H1 (cell line): ENCODE measurements around the gene SS18L1. TPM values are rescaled to one million over a fixed set of nuclear protein-coding genes. Genes with fewer than 3 reads are reported as not detected.

Experiments used
- ASH2L ChIP-seq: fragments of 200-600, 300-600 bp; sonication (generic); IDR thresholded peaks from one replicate; pipeline ENCODE4 v1.7.1; 2017; ENCODE audit warnings: low read length
- CEBPB ChIP-seq: IDR thresholded peaks from 2 replicates; pipeline ENCODE4 v1.6.1; 2012; ENCODE audit warnings: low read depth, low read length
- CHD7 ChIP-seq: fragments of 300-600 bp; sonication (generic); IDR thresholded peaks from 2 replicates; pipeline ENCODE4 v1.7.1; 2012; ENCODE audit warnings: low read length, moderate library complexity, mild to moderate bottlenecking, inconsistent platforms; ENCODE audit not compliant: insufficient replicate concordance
- CTBP2 ChIP-seq: IDR thresholded peaks from 2 replicates; pipeline ENCODE4 v1.7.0; 2011; ENCODE audit warnings: borderline replicate concordance, mild to moderate bottlenecking, moderate library complexity, mixed read lengths, low read length; ENCODE audit not compliant: insufficient read depth, insufficient read length
- USF2 ChIP-seq: IDR thresholded peaks from 2 replicates; pipeline ENCODE4 v1.6.1; 2011; ENCODE audit warnings: low read length, improper control_type of control experiment
- polyA plus RNA-seq, 7 experiments: library from polyadenylated mRNA; depleted of rRNA in 3 of 7; stranded (reverse) in 5 of 7; unstranded in 2 of 7; fragments of >200 nt in 5 of 7; fragments of 200-250 nt in 2 of 7; gene quantifications; 1 replicate in 5 of 7; 2 replicates in 1 of 7; 4 replicates in 1 of 7; pipeline versions ENCODE4 v1.2.1 to v1.2.3, GENCODE V29; 2011 to 2013; ENCODE audit warnings: missing spikeins in 2 of 7, mixed read lengths in 2 of 7
- total RNA-seq: library from RNA; stranded (reverse); fragmentation: NEBNext Ultra II Directional; extraction: Animal tissue kit (Norgen Biotek cat#: 25700); gene quantifications from 2 replicates; pipeline ENCODE4 v1.2.1, GENCODE V29; 2021

The SS18L1 gene
- total and polyA plus RNA-seq, 2 of the 8 experiments (the other 6 are each of a cell fraction or from before 2014, with no cell fraction given): 28.4 to 29.7 TPM

- TF ChIP-seq CEBPB (no peak), CHD7 (no peak), USF2 (no peak), CTBP2 (no peak), ASH2L (no peak)
These were observed 15.8 kb upstream of the SS18L1 start (continued) for GRCh38 chr20:62127799-62128198.
